Measurements from ENCODE around the gene BTNL2. TPM values are rescaled to one million over a fixed set of nuclear protein-coding genes. Genes with fewer than 3 reads are reported as not detected.

The BTNL2 gene, protein sequence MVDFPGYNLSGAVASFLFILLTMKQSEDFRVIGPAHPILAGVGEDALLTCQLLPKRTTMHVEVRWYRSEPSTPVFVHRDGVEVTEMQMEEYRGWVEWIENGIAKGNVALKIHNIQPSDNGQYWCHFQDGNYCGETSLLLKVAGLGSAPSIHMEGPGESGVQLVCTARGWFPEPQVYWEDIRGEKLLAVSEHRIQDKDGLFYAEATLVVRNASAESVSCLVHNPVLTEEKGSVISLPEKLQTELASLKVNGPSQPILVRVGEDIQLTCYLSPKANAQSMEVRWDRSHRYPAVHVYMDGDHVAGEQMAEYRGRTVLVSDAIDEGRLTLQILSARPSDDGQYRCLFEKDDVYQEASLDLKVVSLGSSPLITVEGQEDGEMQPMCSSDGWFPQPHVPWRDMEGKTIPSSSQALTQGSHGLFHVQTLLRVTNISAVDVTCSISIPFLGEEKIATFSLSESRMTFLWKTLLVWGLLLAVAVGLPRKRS
- total RNA-seq = 1 to 10 TPM in 1 of 8 experiments, under 1 TPM in 1, not detected in 6; 0.17 to 1.8 TPM

DNA sequence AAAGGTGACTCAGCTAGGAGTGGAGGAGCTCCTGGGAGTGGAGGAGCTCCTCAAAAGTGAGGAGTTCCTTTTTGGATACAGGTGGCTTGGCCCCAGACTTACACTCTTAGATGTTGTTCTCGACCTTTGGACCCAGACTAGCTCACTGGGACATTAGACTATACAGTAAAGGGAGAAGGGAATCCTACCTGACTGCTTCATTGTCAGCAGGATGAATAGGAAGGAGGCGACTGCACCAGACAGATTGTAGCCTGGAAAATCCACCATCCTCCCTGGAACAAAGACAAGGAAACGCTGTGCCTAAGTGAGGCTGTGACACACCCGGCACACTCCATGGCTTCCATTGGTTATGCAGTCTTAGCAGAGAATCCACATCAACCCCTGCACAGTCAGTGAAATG is at the start of gene BTNL2:
TSS of gene BTNL2 (minus strand) at position 325 of the 400 bp plus-strand sequence. CDS start at position 267, 58 bp downstream.
- 0 to 100% (median 59%) methylated on average over 1 to 3 of the region's 4 CpGs; no CpG with 5 or more reads in 2 of the 10 experiments for WGBS, 10 experiments
- in situ Hi-C loops (cut with MboI; ENCODE audit: low pct_unique_long_range_greater_than_20kb in 2 of 9, low sequenced_read_pairs in 9 of 9, unreplicated experiment in 9 of 9) = loop anchor here in 3 of 9 experiments (25.0 kb wide), 1 partner anchor 380 kb away; no protein-coding TSS in a partner anchor

DNA sequence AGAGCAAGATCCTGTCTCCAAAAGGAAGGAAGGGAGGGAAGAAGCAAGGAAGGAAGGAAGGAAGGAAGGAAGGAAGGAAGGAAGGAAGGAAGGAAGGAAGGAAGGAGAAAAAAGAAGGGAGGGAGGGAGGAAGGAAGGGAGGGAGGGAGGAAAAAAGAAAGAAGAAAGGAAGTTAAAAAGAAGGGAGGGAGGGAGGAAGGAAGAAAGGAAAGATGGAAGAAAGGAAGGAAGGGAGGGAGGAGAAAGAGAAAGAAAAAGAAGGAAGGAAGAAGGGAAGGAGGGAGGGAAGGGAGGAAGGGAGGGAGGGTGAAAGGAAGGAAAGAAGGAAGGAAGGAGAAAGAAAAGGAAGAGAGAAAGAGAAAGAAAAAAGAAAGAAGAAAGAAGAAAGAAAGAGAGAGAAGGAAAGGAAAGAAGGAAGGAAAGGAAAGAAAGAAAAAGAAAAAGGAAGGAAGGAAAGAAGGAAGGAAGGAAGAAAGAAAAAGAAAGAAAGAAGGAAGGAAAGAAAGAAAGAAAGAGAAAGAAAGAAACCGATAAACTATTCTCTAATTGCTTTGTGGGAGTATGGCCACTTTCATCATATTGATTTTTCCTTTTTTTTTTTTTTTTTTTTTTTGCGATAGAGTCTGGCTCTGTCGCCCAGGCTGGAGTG is 42.2 kb upstream of the BTNL2 start:
- in situ Hi-C loops (cut with MboI; ENCODE audit: low pct_unique_long_range_greater_than_20kb in 2 of 9, low sequenced_read_pairs in 9 of 9, unreplicated experiment in 9 of 9) = loop anchor here in 4 of 9 experiments (25.0 kb wide), 3 partner anchors 238 to 338 kb away; no protein-coding TSS in a partner anchor
- Histone ChIP-seq H3K4me3 (no peak overlapping the region), H3K27ac (no peak overlapping the region), H3K4me1 (replicated peaks in 1 of 2) (no peaks in the 10 kb centered on the region)
- ATAC-seq (replicated peaks in 6 of 8) = no peak
- 0 to 89% (median 50%) methylated on average over 1 to 3 of the region's 3 CpGs; no CpG with 5 or more reads in 1 of the 10 experiments for WGBS, 10 experiments

More for the DNA sequence above, at the start of gene BTNL2:
- no peak for ATAC-seq (replicated peaks in 6 of 8)
- H3K4me3 ChIP-seq = no peak within 1 kb of the TSS
- H3K27ac ChIP-seq = no peak within 1 kb of the TSS
- H3K4me1 ChIP-seq (replicated peaks in 1 of 2) = no peaks in the 10 kb centered on the region

DNA sequence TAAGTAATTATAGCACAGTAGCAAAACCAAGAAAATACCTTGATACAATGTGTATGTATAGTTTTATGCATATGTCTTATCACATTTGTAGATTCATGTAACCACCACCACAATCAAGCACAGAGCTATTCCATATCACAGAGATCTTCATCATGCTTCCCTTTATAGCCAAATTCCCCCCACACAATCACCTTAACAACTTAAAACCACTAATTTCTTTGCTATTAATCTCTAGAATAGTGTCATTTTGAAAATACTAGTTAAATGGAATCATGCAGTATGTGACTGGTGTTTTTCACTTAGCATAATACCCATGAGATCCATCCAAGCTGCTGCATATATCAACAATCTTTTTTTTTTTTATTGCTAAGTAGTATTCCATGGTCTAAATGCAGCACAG is 41.0 kb upstream of the BTNL2 start:
- Histone ChIP-seq H3K4me1 (replicated peaks in 1 of 2) (no peaks in the 10 kb centered on the region), H3K27ac (no peak overlapping the region), H3K4me3 (no peak overlapping the region)
- no peak for ATAC-seq (replicated peaks in 6 of 8)
- in situ Hi-C loops (cut with MboI; ENCODE audit: low pct_unique_long_range_greater_than_20kb in 2 of 9, low sequenced_read_pairs in 9 of 9, unreplicated experiment in 9 of 9) = loop anchor here in 4 of 9 experiments (25.0 kb wide), 3 partner anchors 239 to 339 kb away; no protein-coding TSS in a partner anchor

DNA sequence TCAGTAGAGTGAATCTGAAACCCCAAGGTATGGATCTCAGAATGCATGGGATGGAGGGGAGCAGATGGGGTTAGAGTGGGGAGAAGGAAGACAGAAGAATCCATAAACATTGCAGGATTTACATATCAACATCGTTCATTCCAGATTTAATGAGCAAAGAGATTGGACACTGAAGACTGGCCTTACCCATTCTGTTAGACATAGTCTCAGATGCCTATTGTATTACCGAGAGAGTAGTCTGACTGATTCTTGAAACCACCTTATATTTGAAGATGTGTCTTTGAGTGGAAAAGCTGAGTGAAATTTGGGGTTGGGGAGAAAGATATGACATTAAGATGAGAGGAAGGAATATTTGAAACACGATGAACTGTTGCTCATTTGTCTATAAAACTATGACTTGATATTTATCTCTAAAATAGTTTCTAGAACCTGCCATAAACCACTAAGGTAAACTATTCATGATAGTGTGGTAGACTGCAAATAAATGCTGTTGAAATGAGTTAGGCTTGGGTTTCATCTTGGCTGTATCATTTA is 38.4 kb upstream of the BTNL2 start:
- ATAC-seq (replicated peaks in 6 of 8) = no peak
- in situ Hi-C loops (cut with MboI; ENCODE audit: low pct_unique_long_range_greater_than_20kb in 2 of 9, low sequenced_read_pairs in 9 of 9, unreplicated experiment in 9 of 9) = loop anchor here in 4 of 9 experiments (25.0 kb wide), 3 partner anchors 242 to 342 kb away; no protein-coding TSS in a partner anchor
- 14 to 100% (median 53%) methylated on average over 1 to 3 of the region's 3 CpGs; no CpG with 5 or more reads in 3 of the 10 experiments for WGBS, 10 experiments
- H3K27ac ChIP-seq = no peak overlapping the region
- no peaks in the 10 kb centered on the region for H3K4me1 ChIP-seq (replicated peaks in 1 of 2)
- H3K4me3 ChIP-seq = no peak overlapping the region

DNA sequence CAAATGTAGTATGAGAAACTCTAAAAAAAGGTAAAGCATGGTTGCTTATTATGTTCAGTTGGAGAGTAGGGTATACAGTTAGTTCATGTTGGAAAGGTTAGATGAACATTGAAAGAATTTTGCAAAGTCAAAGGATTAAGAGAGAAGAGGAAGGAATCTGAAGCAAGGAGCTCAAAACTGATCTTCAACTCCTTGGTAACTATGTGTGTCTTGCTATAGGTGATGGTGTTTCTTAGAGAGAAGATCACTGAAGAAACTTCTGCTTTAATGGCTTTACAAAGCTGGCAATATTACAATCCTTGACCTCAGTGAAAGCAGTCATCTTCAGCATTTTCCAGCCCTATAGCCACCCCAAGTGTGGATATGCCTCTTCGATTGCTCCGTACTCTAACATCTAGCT is 37.5 kb upstream of the BTNL2 start:
- Histone ChIP-seq H3K4me3 (no peak overlapping the region), H3K27ac (no peak overlapping the region), H3K4me1 (replicated peaks in 1 of 2) (no peaks in the 10 kb centered on the region)
- no peak for ATAC-seq (replicated peaks in 6 of 8)
- in situ Hi-C loops (cut with MboI; ENCODE audit: low pct_unique_long_range_greater_than_20kb in 2 of 9, low sequenced_read_pairs in 9 of 9, unreplicated experiment in 9 of 9) = loop anchor here in 4 of 9 experiments (25.0 kb wide), 3 partner anchors 243 to 343 kb away; no protein-coding TSS in a partner anchor
- WGBS, 10 experiments = 27 to 88% (median 73%) methylated on average over 2 of the region's 2 CpGs; no CpG with 5 or more reads in 4 of the 10 experiments

DNA sequence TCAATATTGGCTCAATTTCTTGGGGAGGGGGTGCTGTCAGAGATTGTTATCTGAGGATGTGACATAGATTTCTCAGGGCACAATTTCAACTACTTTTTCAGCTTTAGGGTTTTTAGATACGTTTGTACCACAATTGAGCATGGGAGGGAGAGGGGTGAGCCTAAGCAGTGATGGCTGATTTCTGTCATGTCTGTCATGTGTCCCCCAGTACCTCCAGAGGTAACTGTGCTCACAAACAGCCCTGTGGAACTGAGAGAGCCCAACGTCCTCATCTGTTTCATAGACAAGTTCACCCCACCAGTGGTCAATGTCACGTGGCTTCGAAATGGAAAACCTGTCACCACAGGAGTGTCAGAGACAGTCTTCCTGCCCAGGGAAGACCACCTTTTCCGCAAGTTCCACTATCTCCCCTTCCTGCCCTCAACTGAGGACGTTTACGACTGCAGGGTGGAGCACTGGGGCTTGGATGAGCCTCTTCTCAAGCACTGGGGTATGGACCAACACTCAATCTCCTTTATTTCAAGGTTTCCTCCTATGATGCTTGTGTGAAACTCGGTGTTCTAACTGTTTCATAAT is 36.1 kb upstream of the BTNL2 start:
- no peak for ATAC-seq (replicated peaks in 6 of 8)
- no peaks in the 10 kb centered on the region for H3K4me1 ChIP-seq (replicated peaks in 1 of 2)
- in situ Hi-C loops (cut with MboI; ENCODE audit: low pct_unique_long_range_greater_than_20kb in 2 of 9, low sequenced_read_pairs in 9 of 9, unreplicated experiment in 9 of 9) = loop anchor here in 4 of 9 experiments (25.0 kb wide), 3 partner anchors 244 to 344 kb away; no protein-coding TSS in a partner anchor
- WGBS, 10 experiments = 11 to 66% (median 42%) methylated on average over 1 to 8 of the region's 8 CpGs
- H3K27ac ChIP-seq = no peak overlapping the region
- H3K4me3 ChIP-seq = no peak overlapping the region

DNA sequence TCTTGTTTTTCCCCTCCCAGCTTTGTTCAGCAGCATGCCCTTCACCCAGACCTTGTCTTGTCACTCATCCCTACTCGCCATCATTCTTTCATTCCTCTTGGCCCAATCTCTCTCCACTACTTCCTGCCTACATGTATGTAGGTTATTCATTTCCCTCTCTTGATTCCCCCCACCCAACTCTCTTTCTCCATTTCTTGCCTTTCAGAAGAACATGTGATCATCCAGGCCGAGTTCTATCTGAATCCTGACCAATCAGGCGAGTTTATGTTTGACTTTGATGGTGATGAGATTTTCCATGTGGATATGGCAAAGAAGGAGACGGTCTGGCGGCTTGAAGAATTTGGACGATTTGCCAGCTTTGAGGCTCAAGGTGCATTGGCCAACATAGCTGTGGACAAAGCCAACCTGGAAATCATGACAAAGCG is 35.3 kb upstream of the BTNL2 start:
- 26 to 100% (median 53%) methylated on average over 1 to 7 of the region's 7 CpGs for WGBS, 10 experiments
- in situ Hi-C loops (cut with MboI; ENCODE audit: low pct_unique_long_range_greater_than_20kb in 2 of 9, low sequenced_read_pairs in 9 of 9, unreplicated experiment in 9 of 9) = loop anchor here in 4 of 9 experiments (25.0 kb wide), 3 partner anchors 245 to 345 kb away; no protein-coding TSS in a partner anchor
- no peak for ATAC-seq (replicated peaks in 6 of 8)
- Histone ChIP-seq H3K4me3 (no peak overlapping the region), H3K27ac (no peak overlapping the region), H3K4me1 (replicated peaks in 1 of 2) (no peaks in the 10 kb centered on the region)

DNA sequence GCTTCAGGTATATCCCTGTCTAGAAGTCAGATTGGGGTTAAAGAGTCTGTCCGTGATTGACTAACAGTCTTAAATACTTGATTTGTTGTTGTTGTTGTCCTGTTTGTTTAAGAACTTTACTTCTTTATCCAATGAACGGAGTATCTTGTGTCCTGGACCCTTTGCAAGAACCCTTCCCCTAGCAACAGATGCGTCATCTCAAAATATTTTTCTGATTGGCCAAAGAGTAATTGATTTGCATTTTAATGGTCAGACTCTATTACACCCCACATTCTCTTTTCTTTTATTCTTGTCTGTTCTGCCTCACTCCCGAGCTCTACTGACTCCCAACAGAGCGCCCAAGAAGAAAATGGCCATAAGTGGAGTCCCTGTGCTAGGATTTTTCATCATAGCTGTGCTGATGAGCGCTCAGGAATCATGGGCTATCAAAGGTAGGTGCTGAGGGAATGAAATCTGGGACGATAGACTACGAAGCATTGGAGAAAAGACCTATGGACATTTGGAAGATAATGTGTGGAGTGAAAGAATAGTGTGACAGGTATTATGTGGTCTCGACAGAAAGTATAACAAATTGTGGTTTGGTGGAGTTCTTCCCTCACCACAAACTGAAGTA is 32.7 kb upstream of the BTNL2 start, which contains the start of gene HLA-DRA:
TSS of gene HLA-DRA (plus strand) at position 286 of the 613 bp plus-strand sequence. CDS start at position 350, 64 bp downstream.
- peak in 3 of 8 experiments; percentile 85 to 97 (median 96) for ATAC-seq (replicated peaks in 6 of 8)
- H3K27ac ChIP-seq = no peak within 1 kb of the TSS
- WGBS, 10 experiments = 10 to 83% (median 37%) methylated on average over 2 to 8 of the region's 9 CpGs
- no peak within 1 kb of the TSS for H3K4me3 ChIP-seq
- in situ Hi-C loops (cut with MboI; ENCODE audit: low pct_unique_long_range_greater_than_20kb in 2 of 9, low sequenced_read_pairs in 9 of 9, unreplicated experiment in 9 of 9) = loop anchor here in 4 of 9 experiments (25.0 kb wide), 3 partner anchors 248 to 348 kb away; no protein-coding TSS in a partner anchor
- no peaks in the 10 kb centered on the region for H3K4me1 ChIP-seq (replicated peaks in 1 of 2)

DNA sequence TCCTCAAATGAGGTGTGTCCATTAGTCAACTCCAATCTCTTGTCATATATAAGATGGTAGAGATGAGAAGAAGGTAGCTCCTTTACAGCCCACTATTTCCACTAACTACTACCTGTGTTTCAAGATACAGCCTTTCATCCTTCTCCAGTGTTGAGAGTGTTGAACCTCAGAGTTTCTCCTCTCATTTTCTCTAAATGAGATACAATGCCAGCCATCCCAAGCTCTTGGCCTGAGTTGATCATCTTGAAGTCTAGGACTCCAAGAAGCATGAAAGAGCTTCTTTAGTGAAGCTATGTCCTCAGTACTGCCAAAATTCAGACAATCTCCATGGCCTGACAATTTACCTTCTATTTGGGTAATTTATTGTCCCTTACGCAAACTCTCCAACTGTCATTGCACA is 32.2 kb upstream of the BTNL2 start:
- Histone ChIP-seq H3K27ac (no peak overlapping the region), H3K4me3 (no peak overlapping the region)
- ATAC-seq (replicated peaks in 6 of 8) = no peak

DNA sequence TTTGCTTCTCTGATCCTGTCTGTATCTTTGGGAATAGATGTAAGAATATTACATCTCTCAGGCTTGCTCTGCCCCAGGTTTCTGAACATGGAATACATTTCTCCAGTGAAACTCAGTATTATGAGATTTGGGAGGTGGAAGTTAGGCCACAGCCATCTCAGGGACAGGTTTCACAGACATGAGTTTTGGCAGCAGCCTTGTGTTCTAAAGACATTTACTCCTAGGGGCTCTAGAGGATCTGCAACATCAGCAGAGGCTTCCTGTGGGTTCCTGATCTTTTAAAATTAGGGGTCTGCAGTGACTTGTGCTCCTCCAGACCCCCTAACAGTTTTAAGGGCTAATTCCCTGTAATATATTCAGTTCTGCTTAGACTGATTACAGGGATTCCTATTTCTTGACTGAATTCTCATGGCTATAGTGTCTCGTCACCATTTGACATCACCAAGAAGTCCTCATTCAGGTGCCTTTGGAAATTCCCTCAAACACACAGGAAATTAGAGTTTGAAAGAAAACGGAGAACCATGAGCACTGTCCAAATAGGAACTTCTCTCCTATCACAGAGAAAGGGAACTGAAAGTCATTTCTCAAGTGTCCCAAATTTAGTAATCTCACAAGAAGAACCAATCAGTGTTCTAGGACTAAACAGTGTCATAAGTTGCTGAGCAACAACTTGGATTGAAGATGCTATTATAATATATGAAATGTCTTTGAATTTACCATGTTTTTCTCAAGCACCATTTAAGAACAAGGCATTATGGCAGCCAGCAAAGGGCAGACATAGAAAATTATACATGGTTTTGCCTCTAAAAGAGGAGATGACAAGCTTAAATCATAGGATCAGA is 30.2 kb upstream of the BTNL2 start:
- ATAC-seq (replicated peaks in 6 of 8) = peak in 1 of 8 experiments; percentile 37
- in situ Hi-C loops (cut with MboI; ENCODE audit: low pct_unique_long_range_greater_than_20kb in 2 of 9, low sequenced_read_pairs in 9 of 9, unreplicated experiment in 9 of 9) = loop anchor here in 4 of 9 experiments (25.0 kb wide), 3 partner anchors 250 to 350 kb away; no protein-coding TSS in a partner anchor
- Histone ChIP-seq H3K4me3 (no peak overlapping the region), H3K27ac (no peak overlapping the region), H3K4me1 (replicated peaks in 1 of 2) (no peaks in the 10 kb centered on the region)
- 73 to 100% (median 83%) methylated on average over 1 to 2 of the region's 2 CpGs; no CpG with 5 or more reads in 3 of the 10 experiments for WGBS, 10 experiments

More for the DNA sequence above, 32.2 kb upstream of the BTNL2 start:
- in situ Hi-C loops (cut with MboI; ENCODE audit: low pct_unique_long_range_greater_than_20kb in 2 of 9, low sequenced_read_pairs in 9 of 9, unreplicated experiment in 9 of 9) = loop anchor here in 4 of 9 experiments (25.0 kb wide), 3 partner anchors 248 to 348 kb away; no protein-coding TSS in a partner anchor
- 33 to 100% (median 90%) methylated on average over 1 of the region's 1 CpG; no CpG with 5 or more reads in 2 of the 10 experiments for WGBS, 10 experiments
- no peaks in the 10 kb centered on the region for H3K4me1 ChIP-seq (replicated peaks in 1 of 2)

DNA sequence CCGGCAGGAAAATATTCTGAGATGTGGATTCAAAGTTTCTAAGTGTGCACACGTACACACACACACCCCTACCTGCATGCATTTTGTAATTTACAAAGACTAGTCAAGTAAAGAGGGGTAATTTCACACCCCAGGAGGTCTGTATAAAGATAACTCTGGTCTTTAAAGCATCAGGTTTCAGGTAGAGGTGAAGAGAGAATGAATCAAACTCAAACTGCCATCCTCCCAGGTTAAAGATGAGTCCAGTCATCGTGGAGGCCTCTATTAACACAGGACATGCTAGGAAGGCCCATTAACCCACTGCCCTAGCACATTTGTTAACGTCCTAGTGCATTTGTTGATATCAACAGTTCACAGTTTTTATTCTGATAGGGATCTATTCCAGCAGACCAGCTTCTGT is 29.2 kb upstream of the BTNL2 start:
- H3K4me1 ChIP-seq (replicated peaks in 1 of 2) = no peaks in the 10 kb centered on the region
- no peak for ATAC-seq (replicated peaks in 6 of 8)
- H3K4me3 ChIP-seq = no peak overlapping the region
- in situ Hi-C loops (cut with MboI; ENCODE audit: low pct_unique_long_range_greater_than_20kb in 2 of 9, low sequenced_read_pairs in 9 of 9, unreplicated experiment in 9 of 9) = loop anchor here in 4 of 9 experiments (25.0 kb wide), 3 partner anchors 251 to 351 kb away; no protein-coding TSS in a partner anchor
- H3K27ac ChIP-seq = no peak overlapping the region
- WGBS, 10 experiments = 0 to 92% (median 48%) methylated on average over 2 to 4 of the region's 4 CpGs; no CpG with 5 or more reads in 4 of the 10 experiments
